HG03558 (cell line): Measurements from ENCODE around the gene RRM2.
"Not testable (repeated sequence)": the region's sequence is repeated elsewhere in the genome, so short reads cannot be mapped to it uniquely, and the experiment has no call there.

Experiments used
- ATAC-seq: cut with Tn5 transposase; IDR thresholded peaks from one replicate; pipeline ENCODE4 v1.9.1; 2021; ENCODE audit warnings: moderate number of reproducible peaks; ENCODE audit not compliant: unreplicated experiment; ENCODE audit errors: extremely low read depth

Gene RRM2

DNA sequence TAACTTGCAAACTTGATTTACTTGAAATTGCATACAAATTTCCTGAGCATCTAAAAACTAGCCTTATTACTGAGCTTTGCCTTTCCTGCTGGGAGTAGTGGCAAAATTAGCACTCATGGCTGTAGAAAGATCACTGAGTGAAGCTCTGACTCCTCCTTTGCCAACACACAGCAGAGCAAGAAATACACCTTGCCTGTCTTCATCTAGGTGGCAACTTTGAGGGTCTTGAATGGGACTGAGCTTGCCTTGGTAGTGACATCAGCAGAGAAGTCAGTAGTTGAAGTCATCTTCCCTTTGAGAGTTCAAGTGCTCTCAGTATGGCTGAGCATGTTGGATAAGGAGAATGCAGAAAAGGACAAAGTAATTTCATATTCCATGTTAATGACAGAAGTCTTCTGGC, 5.9 kb downstream of the RRM2 start:
- ATAC-seq = no peak

DNA sequence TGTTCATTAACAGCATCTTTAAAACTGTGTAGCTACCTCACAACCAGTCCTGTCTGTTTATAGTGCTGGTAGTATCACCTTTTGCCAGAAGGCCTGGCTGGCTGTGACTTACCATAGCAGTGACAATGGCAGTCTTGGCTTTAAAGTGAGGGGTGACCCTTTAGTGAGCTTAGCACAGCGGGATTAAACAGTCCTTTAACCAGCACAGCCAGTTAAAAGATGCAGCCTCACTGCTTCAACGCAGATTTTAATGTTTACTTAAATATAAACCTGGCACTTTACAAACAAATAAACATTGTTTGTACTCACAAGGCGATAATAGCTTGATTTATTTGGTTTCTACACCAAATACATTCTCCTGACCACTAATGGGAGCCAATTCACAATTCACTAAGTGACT, 7.0 kb downstream of the RRM2 start:
- ATAC-seq = no peak

DNA sequence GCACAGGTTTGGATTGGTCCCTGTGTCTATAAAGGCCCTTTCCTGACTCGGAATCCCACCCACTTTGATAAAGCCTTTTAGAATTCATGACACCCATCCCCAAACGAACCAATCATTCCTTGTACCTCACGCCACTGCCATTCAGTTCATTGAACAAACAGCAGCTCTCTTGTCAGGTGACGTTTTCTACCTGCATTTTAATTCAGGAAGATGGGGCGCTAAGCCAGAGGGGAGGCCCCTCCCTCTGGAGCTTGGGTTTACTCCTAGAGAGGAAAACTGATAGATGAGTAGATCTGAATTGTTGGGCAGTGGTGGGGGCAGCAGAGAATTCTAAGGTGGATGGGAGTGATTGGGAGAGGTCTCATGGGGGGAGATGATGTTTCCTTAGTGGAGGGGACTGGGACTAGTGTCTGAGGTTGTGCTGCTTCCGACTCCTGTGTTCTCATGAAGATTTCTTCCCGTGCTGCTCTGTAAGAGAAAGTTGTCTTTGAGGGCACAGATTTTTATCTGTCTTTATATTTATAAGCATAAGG, 9.6 kb downstream of the RRM2 start:
- ATAC-seq = no peak

DNA sequence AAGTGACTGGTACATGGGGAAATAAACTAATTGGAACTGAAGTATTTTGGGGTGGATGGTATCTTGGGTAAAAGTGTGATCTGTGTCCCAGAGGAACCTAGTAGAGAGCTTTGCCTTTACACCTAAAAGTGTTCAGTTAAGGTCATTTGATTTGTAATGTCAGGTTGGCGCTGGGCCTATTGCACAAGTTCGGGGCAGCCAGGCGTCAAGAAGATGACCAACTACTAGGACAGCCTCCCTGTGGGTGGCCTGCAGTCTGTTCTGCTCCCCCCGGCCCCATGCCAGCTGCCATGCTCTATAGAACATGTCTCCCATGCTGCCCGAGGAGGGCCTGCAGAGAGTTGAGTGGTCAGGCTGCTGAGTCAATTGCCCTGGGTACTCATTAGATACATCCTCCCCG, 10.1 kb downstream of the RRM2 start:
- no peak for ATAC-seq

DNA sequence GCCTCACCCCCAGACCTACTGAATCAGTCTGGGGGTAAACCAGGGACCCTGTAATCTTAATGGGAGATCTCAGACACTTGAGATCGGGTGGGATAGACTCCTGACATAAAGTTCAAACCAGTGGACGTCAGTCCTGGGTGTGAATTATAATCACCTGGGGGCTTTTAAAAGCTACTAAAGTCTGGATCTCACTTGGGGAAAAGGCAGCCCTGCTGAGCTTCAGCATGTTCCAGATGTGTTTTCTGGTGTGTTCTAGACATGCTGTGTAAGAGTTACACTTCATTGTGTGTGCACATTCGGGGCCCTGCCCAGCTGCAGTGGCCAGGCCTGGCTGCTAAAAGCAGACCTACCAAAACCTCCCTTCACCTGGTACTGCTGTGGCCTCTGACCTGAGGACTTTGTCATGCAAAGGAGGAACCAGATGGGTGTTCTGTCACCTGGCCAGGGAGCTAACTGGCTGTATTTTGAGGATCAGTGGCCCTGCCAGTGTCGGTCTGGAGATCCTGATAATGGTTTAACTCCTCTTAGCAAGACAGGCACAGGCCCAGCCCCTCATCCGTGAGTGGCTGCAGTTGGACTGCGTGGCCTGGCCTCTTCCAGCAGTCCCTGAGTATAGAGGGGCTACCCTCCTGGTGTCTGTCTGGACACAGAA, 10.6 kb downstream of the RRM2 start:
- ATAC-seq = no peak

DNA sequence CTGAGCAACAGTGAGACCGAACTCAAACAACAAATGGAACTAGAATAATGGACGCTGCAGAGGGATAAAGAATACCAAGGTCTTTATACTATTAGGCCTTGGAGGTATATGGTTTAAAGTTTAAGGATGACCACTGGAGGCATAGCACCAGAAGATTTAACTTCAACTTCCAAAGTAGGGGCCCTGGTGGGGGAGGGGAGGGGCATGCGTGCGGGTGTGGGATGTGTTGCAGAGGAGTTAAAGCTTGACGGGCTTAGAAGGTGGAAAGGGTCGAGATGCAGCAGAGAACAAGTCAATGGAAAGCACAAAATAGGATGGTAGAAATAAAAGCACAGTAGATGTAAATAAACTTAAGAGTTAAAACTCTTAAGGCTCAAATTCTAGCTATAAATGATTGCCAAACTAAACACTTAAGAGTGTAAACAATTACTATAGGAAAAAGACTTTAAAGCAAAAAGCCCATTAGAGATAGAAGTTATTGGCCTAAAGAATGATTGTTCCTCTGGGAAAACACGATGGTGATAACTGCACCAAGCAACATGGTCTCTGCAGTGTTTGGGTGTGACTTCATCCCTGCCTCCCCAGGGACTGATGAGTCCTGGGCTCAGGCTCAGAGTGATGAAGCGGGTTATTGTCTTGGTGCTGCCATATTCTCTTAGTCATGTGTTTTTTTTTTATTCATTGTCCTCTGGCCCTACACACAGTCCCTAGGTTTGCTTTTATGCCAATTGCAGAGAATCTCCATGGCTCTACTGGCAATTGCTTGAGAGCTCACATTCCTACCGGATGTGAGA, 13.0 kb downstream of the RRM2 start:
- ATAC-seq = no peak

DNA sequence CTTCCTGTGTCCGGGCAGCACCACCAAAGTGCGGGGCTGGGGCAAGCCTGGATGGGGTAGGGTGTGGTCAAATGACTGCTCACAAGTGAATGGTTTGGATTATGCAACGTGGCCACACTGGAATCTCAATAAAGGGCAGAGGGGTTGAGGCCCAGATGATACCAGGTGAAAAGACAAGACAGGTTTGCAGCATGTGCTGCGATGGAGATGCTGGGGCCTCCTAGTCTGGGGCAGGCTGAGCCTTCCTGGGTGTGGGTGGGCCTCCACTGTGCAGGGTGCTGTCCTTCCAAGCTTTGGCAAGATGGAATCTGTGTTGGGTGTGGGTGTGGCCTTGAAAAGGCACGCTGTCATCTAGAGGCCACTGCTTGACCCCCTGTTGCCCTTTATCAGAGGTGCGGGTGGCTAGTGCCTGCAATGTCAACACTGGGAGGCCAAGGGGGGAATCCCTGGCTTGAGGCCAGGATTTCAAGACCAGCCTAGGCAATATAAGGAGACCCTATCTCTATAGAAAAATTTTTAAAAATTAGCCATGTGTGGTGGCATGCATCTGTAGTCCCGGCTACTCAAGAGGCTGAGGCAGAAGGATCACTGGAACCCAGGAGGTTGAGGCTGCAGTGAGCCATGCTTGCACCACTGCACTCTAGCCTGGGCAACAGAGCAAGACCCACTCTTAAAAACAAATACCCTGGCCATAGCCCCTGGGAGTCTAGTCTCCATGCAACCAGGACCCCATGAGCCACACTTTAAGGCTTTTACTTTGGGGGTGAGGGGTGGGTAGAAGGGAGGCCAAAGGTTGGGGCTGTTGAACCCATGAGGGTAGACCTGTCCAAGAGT, 13.8 kb downstream of the RRM2 start:
- ATAC-seq = no peak

DNA sequence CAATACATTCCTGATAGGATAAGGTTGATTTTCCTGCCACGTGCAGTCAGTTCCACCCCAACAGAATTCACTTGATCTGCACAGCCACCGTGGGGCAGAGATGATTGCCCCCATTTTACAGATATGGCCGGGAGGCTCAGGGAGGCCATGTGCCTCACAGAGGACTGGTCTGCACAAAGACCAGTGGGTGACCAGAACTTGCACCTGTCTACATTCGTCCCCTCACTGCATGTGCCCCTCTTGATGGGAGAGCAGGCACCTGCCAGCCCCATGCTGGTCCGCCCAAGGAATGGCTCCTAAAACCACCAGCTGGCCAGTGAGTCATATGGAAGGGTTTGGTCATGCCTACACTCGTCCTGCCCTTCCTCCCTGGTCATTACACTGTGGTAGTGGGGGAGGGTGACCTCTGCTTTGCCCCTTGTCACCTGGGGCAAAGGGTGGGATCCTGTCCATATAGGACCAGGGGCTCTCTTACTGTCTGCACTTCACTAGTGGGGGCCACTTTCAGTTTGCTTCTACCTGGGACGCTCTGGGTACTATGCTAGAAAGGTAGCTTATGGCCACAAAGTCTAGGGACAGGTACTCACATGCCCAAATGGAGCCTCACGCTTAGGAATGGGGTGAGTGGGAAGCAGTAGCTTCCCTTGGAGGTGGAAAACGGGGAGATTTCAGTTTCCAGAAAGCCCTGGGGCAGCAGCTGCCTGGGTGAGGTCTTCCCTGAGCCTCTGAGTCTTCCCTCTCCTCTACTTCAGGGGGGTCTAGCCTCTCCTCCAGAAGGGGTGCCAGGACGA, 14.7 kb downstream of the RRM2 start:
- no peak for ATAC-seq

DNA sequence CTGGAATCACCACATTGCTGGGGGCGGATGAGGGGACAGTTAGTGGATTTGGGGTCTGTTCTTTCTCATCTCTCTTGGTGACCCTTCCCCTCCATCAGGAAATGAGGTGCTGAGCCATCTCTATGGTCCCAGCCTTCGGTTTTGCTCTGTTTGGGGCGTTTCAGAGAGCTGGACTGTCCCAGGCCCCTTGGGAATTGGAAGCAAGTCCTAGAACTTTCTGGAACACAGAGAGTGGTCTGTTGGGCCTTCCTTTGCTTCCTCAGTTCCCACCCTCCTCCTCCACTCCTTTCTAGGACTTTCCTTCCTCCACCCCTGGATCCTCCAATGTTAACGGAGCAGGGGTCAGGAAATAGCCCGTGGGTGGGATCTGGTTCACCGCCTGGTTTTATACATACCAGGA, 17.0 kb downstream of the RRM2 start:
- ATAC-seq = no peak

DNA sequence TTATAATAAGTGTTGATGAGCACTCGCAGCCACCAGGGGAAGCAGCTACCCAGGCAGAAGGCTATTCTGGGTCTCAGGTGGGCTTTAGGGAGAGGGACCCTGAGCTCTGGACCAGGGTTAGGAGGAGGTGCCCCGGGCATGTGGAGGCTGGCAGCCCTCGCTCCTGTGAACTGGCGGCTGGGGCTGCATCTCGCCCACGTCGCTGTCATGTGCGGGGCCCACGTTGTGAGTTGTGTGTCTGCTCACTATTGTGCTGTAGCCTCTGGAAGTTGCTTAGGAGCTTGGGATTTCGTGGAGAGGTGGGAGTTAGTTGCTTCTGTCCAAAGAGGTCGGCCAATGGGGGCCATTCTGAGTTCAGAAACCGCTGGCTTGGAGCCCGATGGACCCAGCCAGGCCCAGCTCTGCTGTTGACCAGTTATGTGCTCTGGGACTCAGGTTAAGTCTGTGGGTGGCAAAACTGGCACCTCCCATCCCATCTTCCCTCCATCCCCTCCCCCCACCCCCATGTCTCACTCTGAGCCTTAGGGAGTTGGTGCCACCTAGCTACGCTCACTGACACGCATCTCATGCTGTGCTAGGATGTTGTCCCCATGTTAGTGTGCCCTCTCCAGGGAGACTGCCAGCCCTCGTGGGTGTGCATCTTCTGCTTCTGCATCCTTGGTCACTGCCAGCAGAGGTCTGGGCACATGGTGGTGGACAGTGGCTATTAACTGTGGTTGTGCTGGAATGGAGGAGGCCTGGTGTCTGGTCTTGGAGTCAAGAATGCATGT, 18.5 kb downstream of the RRM2 start:
- no peak for ATAC-seq

DNA sequence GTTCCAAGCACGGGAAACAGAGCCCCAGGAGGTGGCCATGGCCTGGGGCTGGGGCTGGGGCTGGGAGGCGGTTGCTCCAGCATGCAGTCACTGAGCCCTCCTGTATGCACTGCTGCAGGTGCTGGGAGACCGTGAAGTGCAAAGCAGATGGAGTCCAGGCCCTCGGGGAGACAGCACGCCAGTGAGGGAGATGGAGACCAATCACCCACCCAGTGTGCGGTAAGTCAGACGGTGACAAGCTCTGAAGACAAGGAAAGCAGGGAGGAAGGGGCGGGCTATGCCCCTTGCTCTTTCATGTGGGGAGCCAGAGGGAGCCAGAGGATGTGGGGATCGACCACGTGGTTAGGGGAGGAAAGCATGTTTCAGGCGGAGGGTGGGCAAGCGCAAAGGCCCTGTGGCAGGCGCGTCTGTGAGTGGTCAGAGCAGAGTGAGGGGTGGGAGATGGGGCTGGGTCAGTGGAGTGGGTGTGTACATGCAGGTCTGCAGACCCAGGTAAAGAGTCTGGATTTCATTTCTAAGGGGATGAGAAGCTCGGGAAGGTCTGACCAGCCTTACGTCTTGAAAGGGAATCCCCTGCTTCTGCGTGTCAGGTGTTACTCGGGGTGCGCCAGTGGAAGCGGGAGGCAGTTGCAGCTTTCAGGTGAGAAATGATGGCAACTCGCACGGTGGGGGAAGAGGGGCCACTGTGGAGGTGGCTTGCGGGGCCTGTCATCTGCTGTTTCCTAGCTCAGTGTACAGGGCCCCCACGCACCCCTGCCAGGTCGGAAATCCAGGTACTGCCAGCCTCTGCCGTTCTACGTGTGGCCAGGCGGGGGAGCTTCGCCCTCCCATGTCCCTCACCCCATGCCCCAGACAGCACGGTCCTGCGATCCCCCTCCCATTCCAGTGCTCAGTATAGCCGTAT, 19.4 kb downstream of the RRM2 start:
- no peak for ATAC-seq

DNA sequence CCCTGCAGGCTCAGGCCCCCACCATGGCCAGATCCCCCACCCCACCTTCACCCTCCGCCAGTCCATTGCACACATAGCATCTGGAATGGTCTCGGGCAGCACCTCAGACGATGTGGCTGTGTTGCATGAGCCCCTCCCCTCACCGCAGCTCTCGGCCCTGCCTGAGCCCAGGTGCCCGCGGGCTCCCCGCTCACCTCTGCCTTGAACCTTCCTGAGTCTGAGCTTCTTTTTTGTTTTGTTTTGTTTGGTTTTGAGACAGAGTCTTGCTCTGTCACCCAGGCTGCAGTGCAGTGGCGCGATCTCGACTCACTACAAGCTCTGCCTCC, 20.1 kb downstream of the RRM2 start:
- ATAC-seq = no peak

DNA sequence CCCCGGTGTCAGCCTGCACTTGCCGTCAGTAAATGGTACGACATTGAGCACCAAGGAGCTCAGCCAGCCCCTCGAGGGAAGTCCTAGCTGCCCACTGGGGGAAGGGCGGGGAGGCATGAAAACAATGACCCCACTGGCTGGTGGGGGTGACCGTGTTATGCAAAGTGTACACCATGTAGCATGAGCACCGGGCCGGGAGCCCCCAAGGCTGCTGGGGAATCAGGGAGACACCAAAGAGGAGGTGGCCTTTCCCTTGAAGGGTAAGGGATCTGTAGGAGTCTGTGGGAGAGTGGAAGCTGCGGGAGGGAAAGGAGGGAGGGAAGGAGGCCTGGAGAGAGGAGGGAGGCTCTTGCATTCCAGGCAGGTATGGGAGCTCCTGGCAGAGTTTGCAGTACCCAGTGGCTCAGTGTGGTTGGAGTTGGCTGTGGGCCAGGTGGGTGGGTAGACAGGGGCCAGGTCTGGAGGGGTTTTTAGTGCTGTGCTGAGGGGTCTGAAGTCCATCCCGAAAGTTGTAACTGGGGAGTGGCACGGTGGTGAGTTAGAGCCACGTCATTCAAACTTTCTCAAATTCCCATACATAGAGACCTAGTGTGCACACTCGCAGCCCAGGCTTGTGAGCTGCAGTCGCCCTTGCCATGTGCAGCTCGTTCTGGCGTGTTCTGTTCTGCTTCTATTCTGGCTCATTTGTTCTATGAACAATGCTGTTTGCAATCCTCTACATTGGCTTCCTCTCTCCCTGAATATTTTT, 22.4 kb downstream of the RRM2 start:
- no peak for ATAC-seq

DNA sequence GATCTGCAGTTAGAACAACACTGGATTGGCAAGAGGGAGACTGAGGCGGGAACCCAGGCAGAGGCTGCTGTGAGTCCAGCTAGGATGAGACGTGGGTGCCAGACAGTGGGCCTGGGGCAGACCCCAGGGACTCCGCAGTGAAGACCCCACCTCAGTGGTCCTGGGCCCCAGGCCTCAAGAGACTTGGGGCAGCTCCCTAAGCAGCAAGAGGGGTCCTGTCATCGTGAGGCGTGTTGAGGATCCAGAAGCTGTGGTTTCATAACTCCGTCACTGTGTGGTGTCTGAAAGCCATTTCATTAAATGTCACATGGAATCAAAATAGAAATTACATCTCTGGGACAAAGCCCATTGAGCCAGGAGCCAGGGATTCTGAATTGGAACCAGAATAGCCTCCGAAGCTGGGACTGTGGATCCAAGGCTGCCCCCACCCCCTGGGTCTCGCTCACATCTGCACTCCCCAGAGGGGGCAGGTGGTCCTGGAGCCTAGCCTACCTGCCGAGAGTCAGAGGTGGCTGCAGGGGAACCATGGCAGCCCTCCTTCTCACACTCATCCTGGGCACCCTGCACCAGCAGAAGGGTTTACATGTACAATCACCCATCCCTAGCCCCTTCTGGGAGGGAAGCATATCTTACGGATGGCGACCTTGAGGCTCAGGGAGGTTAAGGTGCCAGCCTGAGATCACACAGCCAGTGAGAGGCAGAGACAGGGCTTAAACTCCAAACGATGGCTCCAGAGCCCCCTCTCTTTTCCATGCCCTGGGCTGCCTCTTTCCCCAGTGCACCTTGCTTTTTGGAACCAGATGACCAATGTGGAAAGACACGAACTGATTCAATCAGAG, 23.2 kb downstream of the RRM2 start:
- ATAC-seq = no peak

DNA sequence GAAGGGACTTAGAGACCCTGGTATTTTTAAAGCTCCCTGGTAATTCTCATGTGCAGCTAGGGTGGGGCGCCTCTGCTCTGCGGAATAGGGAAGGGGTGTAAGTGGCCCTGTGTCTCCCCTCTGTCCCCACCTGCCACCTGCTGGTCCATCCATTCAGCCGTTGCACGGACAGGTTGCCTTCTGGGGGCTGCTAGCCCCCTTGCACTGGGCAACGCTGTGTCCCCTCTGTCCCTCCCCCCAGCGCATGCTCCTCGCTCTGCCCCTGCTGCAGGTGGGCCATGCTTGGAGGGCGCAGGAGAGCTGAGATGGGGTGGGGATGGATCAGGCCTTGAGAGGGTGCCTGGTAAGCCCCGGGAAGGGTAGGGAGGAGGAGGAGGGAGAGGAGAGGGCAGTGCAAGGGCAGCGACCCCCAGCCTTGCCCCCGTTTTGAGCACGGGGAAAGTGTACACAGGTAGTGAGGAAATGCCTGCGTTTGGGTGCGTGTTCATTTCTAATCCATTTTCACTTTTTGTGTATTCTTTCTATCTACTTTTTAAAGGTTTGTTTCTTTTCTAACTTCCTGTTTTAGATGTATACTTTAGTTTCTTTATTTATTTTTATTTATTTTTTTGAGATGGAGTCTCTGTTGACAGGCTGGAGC, 23.9 kb downstream of the RRM2 start:
- ATAC-seq = no peak

DNA sequence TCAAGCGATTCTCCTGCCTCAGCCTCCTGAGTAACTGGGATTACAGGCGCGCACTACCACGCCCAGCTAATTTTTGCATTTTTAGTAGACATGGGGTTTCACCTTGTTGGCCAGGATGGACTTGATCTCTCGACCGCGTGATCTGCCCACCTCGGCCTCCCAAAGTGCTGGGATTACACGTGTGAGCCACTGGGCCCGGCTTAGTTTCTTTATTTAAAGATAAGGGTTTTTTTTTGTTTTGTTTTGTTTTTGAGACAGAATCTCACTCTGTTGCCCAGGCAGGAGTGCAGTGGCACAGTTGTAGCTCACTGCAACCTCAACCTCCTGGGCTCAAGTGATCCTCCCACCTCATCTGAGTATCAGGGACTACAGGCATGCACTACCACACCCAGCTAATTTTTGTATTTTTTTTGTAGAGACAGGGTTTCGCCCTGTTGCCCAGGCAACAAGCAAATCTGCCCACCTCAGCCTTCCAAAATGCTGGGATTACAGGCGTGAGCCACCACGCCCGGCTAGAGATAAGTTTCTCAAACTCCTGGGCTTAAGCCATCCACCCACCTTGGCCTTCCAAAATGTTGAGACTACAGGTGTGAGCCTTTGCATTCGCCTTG, 24.6 kb downstream of the RRM2 start:
- not testable (repeated sequence) for ATAC-seq
